ENCODE results near the gene SLC22A16.

- no peak for TF ChIP-seq CTCF (IDR thresholded peaks at IDR 0.05 in 8 of 11, conservative IDR thresholded peaks at IDR 0.05 in 3 of 11)
- TF ChIP-seq POLR2A (IDR thresholded peaks at IDR 0.05) = no peak
Observed at GRCh38 chr6:110525001-110525400, 48.6 kb upstream of the SLC22A16 start.
